ENCODE measurements around the gene UBE2U.

The UBE2U gene

GRCh38 chr1:64295561-64295960, 92.1 kb downstream of the UBE2U start:
- DNase-seq = no peak

GRCh38 chr1:64296459-64296858, 93.0 kb downstream of the UBE2U start:
- no peak for DNase-seq

GRCh38 chr1:64302194-64302593, 98.8 kb downstream of the UBE2U start:
- DNase-seq = no peak

- DNase-seq = no peak
Measured at GRCh38 chr1:64302971-64303370, 99.5 kb downstream of the UBE2U start.

- DNase-seq = no peak
Measured at GRCh38 chr1:64304823-64305222, 101.4 kb downstream of the UBE2U start.

- DNase-seq = no peak
Measured at GRCh38 chr1:64308866-64309265, 105.4 kb downstream of the UBE2U start.

GRCh38 chr1:64309431-64309831, 106.0 kb downstream of the UBE2U start:
- no peak for DNase-seq

GRCh38 chr1:64310760-64311159, 107.3 kb downstream of the UBE2U start:
- DNase-seq = no peak

GRCh38 chr1:64312431-64312830, 109.0 kb downstream of the UBE2U start:
- DNase-seq = no peak

- no peak for DNase-seq
Measured at GRCh38 chr1:64315402-64315801, 112.0 kb downstream of the UBE2U start.

Measured in CD4-positive, alpha-beta T cell treated with Interleukin-15 for 1 hour (primary cell).